Measurements from ENCODE around the gene FGF8.

DNA sequence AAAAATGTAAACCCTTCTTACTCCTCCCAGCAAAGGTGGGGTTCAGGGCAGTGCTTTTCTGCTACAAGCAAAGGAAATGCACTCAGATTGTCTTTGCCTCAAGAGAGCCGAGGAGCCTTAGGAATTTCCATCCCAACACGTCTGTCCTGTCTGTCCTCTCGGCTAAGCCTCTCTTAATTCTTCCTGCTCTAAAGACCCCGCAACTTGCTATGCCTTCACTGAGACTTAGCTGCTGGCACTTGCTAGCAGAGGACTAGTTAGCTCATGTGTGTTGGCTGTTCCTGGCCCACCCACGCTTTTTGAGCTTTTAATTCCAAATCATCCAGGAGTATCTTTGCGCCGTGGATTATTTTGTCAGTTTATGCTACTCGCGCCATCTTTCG lies 7.8 kb upstream of the FGF8 start:
- TF ChIP-seq ARNTL (CRISPR knock-in tag; IDR thresholded peaks at IDR 0.05; ENCODE audit: borderline replicate concordance, low read depth) (no peak), GLIS3 (CRISPR knock-in tag; IDR thresholded peaks at IDR 0.05) (0 out of 2 replicates have a peak, but pooled peaks have one; percentile 47), ZFP3 (CRISPR knock-in tag; IDR thresholded peaks at IDR 0.05) (no peak)
